ENCODE results near the gene CADPS2.

CADPS2 gene

GRCh38 chr7:122726881-122727280 lies 159.4 kb downstream of the CADPS2 start:
- TF ChIP-seq CTCF (IDR thresholded peaks at IDR 0.05), result no peak

- TF ChIP-seq CTCF (IDR thresholded peaks at IDR 0.05), result no peak
Observed at GRCh38 chr7:122724366-122724765, 161.9 kb downstream of the CADPS2 start.

- no peak for TF ChIP-seq CTCF (IDR thresholded peaks at IDR 0.05)
Observed at GRCh38 chr7:122719010-122719578, 167.2 kb downstream of the CADPS2 start.

- no peak for TF ChIP-seq CTCF (IDR thresholded peaks at IDR 0.05)
Observed at GRCh38 chr7:122717356-122718089, 168.7 kb downstream of the CADPS2 start.

- TF ChIP-seq CTCF (IDR thresholded peaks at IDR 0.05), result no peak
Observed at GRCh38 chr7:122715183-122715582, 171.1 kb downstream of the CADPS2 start.

GRCh38 chr7:122710916-122711315 lies 175.3 kb downstream of the CADPS2 start:
- no peak for TF ChIP-seq CTCF (IDR thresholded peaks at IDR 0.05)

- no peak for TF ChIP-seq CTCF (IDR thresholded peaks at IDR 0.05)
Observed at GRCh38 chr7:122709930-122710646, 176.2 kb downstream of the CADPS2 start.
